ENCODE measurements around the gene SLBP. TPM values are rescaled to one million over a fixed set of nuclear protein-coding genes. Genes with fewer than 3 reads are reported as not detected.
A peak's percentile ranks its signal among the peaks of the same experiment; 100 is the strongest.

SLBP gene
- polyA plus RNA-seq, 1 donor, result 42.9 TPM

DNA sequence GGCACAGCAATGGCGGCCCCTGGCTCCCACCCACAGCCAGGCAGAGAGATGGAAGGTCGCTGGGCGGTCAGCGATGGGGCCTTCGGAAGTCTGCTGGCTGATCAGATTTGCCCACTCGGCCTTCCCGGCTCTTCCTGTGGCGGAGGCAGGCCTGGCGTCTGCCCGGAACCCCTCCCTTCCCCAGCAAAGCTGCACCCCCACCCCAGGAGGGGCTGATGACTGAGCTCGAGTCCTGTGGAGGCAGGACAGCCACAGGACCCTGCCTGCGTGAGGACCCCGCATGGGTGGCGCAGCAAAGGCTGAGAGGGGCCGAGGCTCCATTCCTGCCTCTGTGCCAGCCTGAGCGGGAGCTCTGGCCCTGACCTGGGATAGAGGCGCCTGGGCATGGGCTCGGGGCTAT is 44.0 kb upstream of the SLBP start:
- peaks cover 36% of the 10 kb centered on the region for H3K4me1 ChIP-seq (ENCODE audit: control insufficient read depth, insufficient read depth, low read length)
- DNase-seq, result no peak
- H3K27ac ChIP-seq (ENCODE audit: low read length), result no peak overlapping the region
- no peak overlapping the region for H3K4me3 ChIP-seq (ENCODE audit: low read length)
- no peaks in the 10 kb centered on the region for H3K9me3 ChIP-seq (ENCODE audit: control insufficient read depth, low read depth, low read length)
- WGBS (ENCODE audit: insufficient coverage, low lambda C conversion rate), result no CpG with 5 or more reads among the region's 18 CpGs
- no peaks in the 10 kb centered on the region for H3K36me3 ChIP-seq (ENCODE audit: control insufficient read depth, insufficient read depth, low read length)
- no peaks in the 10 kb centered on the region for H3K27me3 ChIP-seq (ENCODE audit: control insufficient read depth, insufficient read depth, low read length)

DNA sequence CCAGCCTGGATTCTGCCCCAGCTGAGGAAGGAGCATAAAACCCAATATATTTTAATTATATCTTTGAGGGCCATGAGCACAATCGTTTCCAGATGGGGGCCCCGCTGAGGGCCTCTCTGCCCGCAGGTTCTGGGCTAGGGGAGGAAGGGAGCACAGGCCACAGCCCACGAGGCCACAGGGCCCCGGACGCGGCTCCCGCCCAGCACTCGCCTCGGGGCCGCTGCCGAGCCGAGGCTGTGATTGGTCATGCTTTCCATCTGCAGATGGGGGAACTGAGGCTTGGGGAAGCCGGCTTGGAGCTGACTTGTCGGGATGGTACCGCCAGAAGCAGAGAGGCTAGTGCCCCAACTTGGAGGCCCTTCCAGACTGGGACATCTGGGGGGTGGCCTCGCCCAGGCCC is 43.2 kb upstream of the SLBP start:
- no peak overlapping the region for H3K4me3 ChIP-seq (ENCODE audit: low read length)
- H3K9me3 ChIP-seq (ENCODE audit: control insufficient read depth, low read depth, low read length), result no peaks in the 10 kb centered on the region
- no CpG with 5 or more reads among the region's 17 CpGs for WGBS (ENCODE audit: insufficient coverage, low lambda C conversion rate)

DNA sequence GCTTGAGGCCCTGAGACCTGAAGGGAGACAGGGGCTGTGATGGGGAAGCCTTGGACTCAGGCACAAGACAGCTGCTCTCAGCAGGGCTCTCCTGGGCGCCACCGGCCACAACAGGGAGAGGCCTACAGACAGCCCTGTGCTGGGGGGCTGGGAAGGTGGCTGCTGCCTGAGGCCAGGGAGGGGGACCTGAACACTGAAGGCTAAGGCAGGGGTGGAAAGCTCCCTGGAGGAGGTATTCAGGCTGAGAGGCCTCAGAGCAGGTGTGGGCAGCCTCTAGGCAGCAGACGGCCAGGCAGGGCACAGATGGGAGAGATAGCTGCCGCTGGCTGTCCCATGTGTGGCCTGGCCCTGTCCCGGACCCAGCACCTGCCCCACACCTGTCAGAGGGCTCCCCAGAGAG is 42.2 kb upstream of the SLBP start:
- H3K27ac ChIP-seq (ENCODE audit: low read length), result no peak overlapping the region
- H3K9me3 ChIP-seq (ENCODE audit: control insufficient read depth, low read depth, low read length), result no peaks in the 10 kb centered on the region
- no CpG with 5 or more reads among the region's 5 CpGs for WGBS (ENCODE audit: insufficient coverage, low lambda C conversion rate)
- H3K4me3 ChIP-seq (ENCODE audit: low read length), result no peak overlapping the region
- no peak for DNase-seq
- H3K27me3 ChIP-seq (ENCODE audit: control insufficient read depth, insufficient read depth, low read length), result no peaks in the 10 kb centered on the region
- H3K36me3 ChIP-seq (ENCODE audit: control insufficient read depth, insufficient read depth, low read length), result no peaks in the 10 kb centered on the region
- H3K4me1 ChIP-seq (ENCODE audit: control insufficient read depth, insufficient read depth, low read length), result peaks cover 38% of the 10 kb centered on the region

More for the DNA sequence above, 43.2 kb upstream of the SLBP start:
- H3K27me3 ChIP-seq (ENCODE audit: control insufficient read depth, insufficient read depth, low read length), result no peaks in the 10 kb centered on the region
- DNase-seq, result no peak
- H3K36me3 ChIP-seq (ENCODE audit: control insufficient read depth, insufficient read depth, low read length), result no peaks in the 10 kb centered on the region
- peaks cover 38% of the 10 kb centered on the region for H3K4me1 ChIP-seq (ENCODE audit: control insufficient read depth, insufficient read depth, low read length)
- no peak overlapping the region for H3K27ac ChIP-seq (ENCODE audit: low read length)

DNA sequence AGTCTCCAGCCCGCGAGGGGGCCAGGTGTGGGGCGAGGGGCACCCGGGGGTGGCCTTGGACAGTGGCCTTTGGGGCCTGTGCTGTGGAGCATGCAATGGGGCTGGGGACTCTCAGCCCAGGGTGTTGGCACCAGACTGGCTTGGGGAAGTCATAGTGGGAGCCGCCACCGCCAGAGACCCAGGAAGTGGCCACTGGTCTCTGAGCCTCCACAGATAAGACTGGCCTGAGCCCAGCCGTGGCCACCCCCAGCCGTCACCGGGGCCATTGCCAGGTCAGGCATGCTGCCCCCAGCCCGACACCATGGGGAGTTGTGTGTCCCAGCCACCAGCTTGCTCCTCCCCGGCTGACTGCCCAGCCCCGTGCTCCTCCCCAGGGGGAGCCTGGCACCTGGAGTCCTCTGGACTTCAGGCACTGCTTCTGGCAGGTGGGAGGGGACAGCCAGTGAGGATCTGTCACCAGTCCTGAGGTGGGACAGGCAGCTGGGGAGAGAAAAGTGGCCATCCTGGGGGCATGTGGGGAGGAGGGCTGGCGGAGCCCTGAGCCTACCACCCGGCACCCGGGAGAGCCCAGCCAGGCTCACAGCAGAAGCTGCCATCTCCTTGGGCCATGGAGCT is 41.7 kb upstream of the SLBP start:
- Histone ChIP-seq H3K9me3 (ENCODE audit: control insufficient read depth, low read depth, low read length) (no peaks in the 10 kb centered on the region), H3K36me3 (ENCODE audit: control insufficient read depth, insufficient read depth, low read length) (no peaks in the 10 kb centered on the region), H3K27ac (ENCODE audit: low read length) (no peak overlapping the region), H3K4me1 (ENCODE audit: control insufficient read depth, insufficient read depth, low read length) (peaks cover 38% of the 10 kb centered on the region), H3K27me3 (ENCODE audit: control insufficient read depth, insufficient read depth, low read length) (no peaks in the 10 kb centered on the region), H3K4me3 (ENCODE audit: low read length) (no peak overlapping the region)
- peak in 1 of 2 donors; percentile 32 for DNase-seq
- no CpG with 5 or more reads among the region's 15 CpGs for WGBS (ENCODE audit: insufficient coverage, low lambda C conversion rate)

DNA sequence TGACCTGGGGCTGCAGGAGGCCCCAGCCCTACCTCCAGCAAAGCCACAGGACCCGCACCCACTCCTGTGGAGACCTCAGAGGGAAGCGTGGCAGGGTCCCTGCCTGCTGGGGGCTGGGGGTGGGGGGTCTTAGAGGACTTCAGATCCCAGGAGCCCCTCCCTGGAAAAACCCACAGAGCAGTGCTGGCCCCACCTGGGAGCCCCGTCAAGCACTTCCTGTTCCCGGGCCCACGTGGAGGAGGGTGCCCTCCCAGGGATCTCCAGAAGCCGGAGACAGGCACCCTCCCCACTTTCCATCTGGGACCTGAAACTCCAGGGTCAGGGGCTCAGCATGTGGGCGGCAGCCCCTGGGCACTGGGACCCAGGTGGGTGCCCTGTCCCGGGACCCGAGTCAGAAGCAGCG is 41.2 kb upstream of the SLBP start:
- WGBS (ENCODE audit: insufficient coverage, low lambda C conversion rate), result no CpG with 5 or more reads among the region's 10 CpGs
- no peak overlapping the region for H3K4me3 ChIP-seq (ENCODE audit: low read length)
- H3K4me1 ChIP-seq (ENCODE audit: control insufficient read depth, insufficient read depth, low read length), result peaks cover 41% of the 10 kb centered on the region
- H3K9me3 ChIP-seq (ENCODE audit: control insufficient read depth, low read depth, low read length), result no peaks in the 10 kb centered on the region
- H3K27me3 ChIP-seq (ENCODE audit: control insufficient read depth, insufficient read depth, low read length), result no peaks in the 10 kb centered on the region
- no peak for DNase-seq
- H3K27ac ChIP-seq (ENCODE audit: low read length), result no peak overlapping the region
- H3K36me3 ChIP-seq (ENCODE audit: control insufficient read depth, insufficient read depth, low read length), result no peaks in the 10 kb centered on the region

DNA sequence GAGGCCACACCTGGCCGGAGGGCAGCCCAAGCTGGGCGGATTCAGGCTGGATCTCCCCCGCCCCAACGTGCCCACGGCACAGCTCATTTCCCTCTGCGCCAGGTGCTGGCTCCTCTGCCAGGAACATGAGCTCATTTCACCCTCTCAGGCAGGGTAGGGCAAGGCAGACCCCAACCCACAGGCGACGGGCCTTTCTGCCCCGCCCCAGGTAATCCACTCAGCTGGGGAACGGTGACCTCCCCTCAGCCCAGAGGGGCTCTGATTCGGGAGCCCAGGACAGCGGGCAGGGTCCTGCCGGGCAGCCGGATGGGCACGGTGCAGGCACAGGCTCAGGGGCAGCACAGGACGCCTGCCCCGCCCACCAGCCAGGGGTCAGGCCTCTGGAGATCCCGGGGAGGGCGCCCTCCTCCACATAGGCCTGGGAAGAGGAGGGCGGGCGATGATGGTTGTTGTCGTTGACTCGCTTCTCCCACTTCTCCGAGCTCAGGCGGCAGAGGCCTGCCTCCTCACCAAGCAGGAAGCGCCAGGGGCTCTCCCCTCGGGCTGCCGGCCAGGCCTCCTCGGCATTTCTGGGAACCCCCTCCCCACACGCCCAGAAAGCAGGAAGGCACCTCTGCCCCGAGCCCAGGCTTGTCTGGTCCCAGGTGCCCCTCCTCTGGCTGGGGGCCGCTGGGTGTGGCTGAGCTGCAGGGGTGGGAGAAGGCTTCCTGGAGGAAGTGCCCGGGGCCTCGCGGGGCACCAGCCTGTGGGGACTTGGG is 40.3 kb upstream of the SLBP start:
- H3K27me3 ChIP-seq (ENCODE audit: control insufficient read depth, insufficient read depth, low read length), result no peaks in the 10 kb centered on the region
- H3K9me3 ChIP-seq (ENCODE audit: control insufficient read depth, low read depth, low read length), result peaks cover 3% of the 10 kb centered on the region
- no peak overlapping the region for H3K4me3 ChIP-seq (ENCODE audit: low read length)
- DNase-seq, result peak in 1 of 2 donors; percentile 58
- WGBS (ENCODE audit: insufficient coverage, low lambda C conversion rate), result no CpG with 5 or more reads among the region's 35 CpGs
- H3K36me3 ChIP-seq (ENCODE audit: control insufficient read depth, insufficient read depth, low read length), result no peaks in the 10 kb centered on the region
- no peak overlapping the region for H3K27ac ChIP-seq (ENCODE audit: low read length)
- peaks cover 42% of the 10 kb centered on the region for H3K4me1 ChIP-seq (ENCODE audit: control insufficient read depth, insufficient read depth, low read length)

DNA sequence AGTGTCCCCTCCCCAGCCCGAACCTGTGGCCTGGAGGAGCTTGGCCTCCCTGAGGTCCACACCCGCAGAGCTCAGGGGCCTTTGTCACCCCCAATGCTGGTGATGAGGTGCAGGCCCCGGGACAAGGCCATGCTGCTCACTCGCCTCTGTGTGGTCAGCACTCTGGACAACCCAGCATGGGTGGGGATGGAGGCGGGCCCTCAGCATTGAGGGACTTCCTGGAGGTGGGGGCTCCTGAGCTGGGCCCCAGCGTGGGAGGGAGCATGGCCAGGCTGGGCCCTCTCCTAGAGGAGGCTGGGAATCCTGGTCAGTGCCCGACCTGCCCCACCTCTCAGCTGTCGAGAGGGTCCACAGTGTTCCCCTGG is 39.8 kb upstream of the SLBP start:
- Histone ChIP-seq H3K36me3 (ENCODE audit: control insufficient read depth, insufficient read depth, low read length) (no peaks in the 10 kb centered on the region), H3K27me3 (ENCODE audit: control insufficient read depth, insufficient read depth, low read length) (no peaks in the 10 kb centered on the region), H3K9me3 (ENCODE audit: control insufficient read depth, low read depth, low read length) (peaks cover 6% of the 10 kb centered on the region), H3K4me1 (ENCODE audit: control insufficient read depth, insufficient read depth, low read length) (peaks cover 42% of the 10 kb centered on the region), H3K4me3 (ENCODE audit: low read length) (no peak overlapping the region), H3K27ac (ENCODE audit: low read length) (no peak overlapping the region)
- no CpG with 5 or more reads among the region's 8 CpGs for WGBS (ENCODE audit: insufficient coverage, low lambda C conversion rate)
- no peak for DNase-seq

DNA sequence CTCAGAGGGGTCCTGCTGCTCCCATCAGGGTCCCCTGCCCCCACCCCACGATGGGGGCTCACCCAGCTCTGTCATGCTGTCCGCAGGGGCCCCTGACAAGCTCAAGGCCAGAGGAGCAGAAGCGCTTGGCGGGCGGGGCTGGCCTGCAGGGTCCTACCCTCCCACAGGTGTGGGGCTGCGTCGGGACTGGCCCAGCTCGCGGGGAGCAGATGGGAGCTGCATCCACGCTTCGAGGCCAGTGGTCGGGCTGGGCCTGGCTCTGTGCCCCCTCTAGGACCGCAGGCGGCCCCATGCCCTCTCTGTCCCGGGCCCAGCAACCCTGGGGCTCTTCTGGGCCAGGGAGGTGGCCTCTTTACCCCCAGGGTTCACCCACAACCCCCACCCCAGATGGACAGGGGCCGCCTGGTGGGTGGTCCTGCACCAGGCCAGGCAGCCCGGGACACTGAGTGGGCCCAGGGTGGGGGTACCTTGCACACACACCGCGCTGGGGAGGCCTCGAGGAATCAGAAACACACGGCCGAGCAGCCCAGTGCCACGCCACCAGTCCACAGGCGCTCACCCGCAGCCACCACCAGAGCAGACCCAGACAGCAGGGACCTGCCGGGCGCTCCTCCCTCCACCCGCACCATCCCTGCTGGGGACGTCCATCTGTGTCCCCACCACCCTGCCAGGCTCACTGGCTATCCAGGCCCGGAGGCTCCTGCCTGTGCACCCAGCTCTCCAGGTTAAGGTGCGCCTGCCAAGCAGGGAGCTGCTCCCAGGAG is 39.2 kb upstream of the SLBP start:
- H3K27me3 ChIP-seq (ENCODE audit: control insufficient read depth, insufficient read depth, low read length), result no peaks in the 10 kb centered on the region
- no peaks in the 10 kb centered on the region for H3K36me3 ChIP-seq (ENCODE audit: control insufficient read depth, insufficient read depth, low read length)
- H3K4me1 ChIP-seq (ENCODE audit: control insufficient read depth, insufficient read depth, low read length), result peaks cover 42% of the 10 kb centered on the region
- WGBS (ENCODE audit: insufficient coverage, low lambda C conversion rate), result no CpG with 5 or more reads among the region's 31 CpGs
- H3K27ac ChIP-seq (ENCODE audit: low read length), result no peak overlapping the region
- DNase-seq, result no peak
- peaks cover 6% of the 10 kb centered on the region for H3K9me3 ChIP-seq (ENCODE audit: control insufficient read depth, low read depth, low read length)
- no peak overlapping the region for H3K4me3 ChIP-seq (ENCODE audit: low read length)

DNA sequence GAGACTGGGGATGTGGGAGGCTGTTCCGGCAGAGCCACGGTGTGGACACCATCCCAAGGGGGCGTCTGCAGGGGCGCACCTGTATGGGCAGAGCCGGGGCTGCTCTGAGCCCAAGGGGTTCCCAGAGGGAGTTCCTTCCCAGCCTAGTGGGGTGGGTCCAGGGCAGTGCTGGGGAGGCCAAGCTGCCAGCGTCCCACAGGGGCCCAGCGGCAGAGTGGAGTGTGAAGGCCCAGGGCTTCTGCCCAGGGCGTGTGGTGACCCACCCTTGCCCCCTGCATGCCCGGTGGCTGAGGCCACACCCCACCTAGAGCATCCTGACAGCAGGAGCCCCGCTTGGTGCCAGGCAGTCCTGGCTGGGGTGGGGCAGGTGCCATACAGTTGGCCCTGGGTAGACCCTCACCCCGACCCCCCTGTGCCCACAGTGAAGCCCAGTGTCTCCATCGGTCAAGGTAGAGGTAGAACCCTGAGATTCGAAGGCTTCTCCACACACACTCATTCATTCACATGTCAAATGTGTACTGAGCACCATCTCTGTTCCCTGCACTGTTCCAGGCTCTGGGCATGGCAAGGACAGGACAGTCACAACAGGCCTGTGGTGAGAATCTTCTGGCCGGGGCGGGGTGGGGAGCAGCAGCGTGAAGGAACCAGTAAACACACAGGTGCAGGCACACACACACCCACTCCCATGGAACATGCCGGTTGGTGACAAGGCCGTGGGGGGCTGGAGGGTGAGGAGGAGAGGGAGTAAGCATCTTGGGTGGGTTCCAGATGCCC is 38.4 kb upstream of the SLBP start:
- peaks cover 6% of the 10 kb centered on the region for H3K9me3 ChIP-seq (ENCODE audit: control insufficient read depth, low read depth, low read length)
- no peaks in the 10 kb centered on the region for H3K27me3 ChIP-seq (ENCODE audit: control insufficient read depth, insufficient read depth, low read length)
- H3K4me1 ChIP-seq (ENCODE audit: control insufficient read depth, insufficient read depth, low read length), result peaks cover 42% of the 10 kb centered on the region
- H3K4me3 ChIP-seq (ENCODE audit: low read length), result no peak overlapping the region
- H3K36me3 ChIP-seq (ENCODE audit: control insufficient read depth, insufficient read depth, low read length), result no peaks in the 10 kb centered on the region
- no peak for DNase-seq
- no CpG with 5 or more reads among the region's 18 CpGs for WGBS (ENCODE audit: insufficient coverage, low lambda C conversion rate)
- no peak overlapping the region for H3K27ac ChIP-seq (ENCODE audit: low read length)

DNA sequence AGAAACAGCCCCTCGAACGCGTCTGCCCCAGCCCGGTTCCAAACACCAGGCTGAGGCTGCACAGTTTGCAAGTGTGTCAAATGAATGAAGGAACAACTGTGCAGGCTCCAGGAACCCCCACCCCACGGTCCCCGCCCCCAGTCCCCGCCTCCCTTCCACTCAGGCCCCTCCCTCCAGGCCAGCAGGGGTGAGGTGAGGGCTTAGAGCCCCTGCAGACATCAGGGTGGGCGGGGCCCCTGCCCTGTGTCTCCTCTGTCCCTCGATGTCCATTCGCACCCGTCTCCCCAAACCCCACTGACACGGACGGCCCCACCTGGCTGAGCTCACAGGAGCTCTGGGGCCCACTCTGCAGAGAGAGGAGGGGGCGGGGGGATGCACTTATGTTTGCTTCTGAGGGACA is 37.7 kb upstream of the SLBP start:
- no CpG with 5 or more reads among the region's 14 CpGs for WGBS (ENCODE audit: insufficient coverage, low lambda C conversion rate)
- Histone ChIP-seq H3K4me1 (ENCODE audit: control insufficient read depth, insufficient read depth, low read length) (peaks cover 42% of the 10 kb centered on the region), H3K9me3 (ENCODE audit: control insufficient read depth, low read depth, low read length) (peaks cover 6% of the 10 kb centered on the region), H3K27me3 (ENCODE audit: control insufficient read depth, insufficient read depth, low read length) (no peaks in the 10 kb centered on the region), H3K27ac (ENCODE audit: low read length) (no peak overlapping the region), H3K4me3 (ENCODE audit: low read length) (no peak overlapping the region), H3K36me3 (ENCODE audit: control insufficient read depth, insufficient read depth, low read length) (peaks cover 4% of the 10 kb centered on the region)
- no peak for DNase-seq

Data from large intestine (tissue), 3 donors.